C4-2B (cell line): ENCODE data around the gene TRHDE.

Experiments used
- H3K27ac ChIP-seq: fragments of 450-650 bp; 2 replicates; pipeline ENCODE4 v1.5.1; 2017
- CTCF ChIP-seq: fragments of 450-650 bp; conservative IDR thresholded peaks from 2 replicates; pipeline ENCODE4 v1.5.1; 2017; ENCODE audit warnings: mild to moderate bottlenecking
- ZFX ChIP-seq: fragments of 450-650 bp; IDR thresholded peaks from 2 replicates; pipeline ENCODE4 v1.6.1; 2017

The TRHDE gene

GRCh38 chr12:72432037-72432604 is 160.0 kb downstream of the TRHDE start:
- TF ChIP-seq CTCF (no peak), ZFX (no peak)
- no peak overlapping the region for H3K27ac ChIP-seq

GRCh38 chr12:72433298-72433697 is 161.1 kb downstream of the TRHDE start:
- TF ChIP-seq CTCF (no peak), ZFX (no peak)
- no peak overlapping the region for H3K27ac ChIP-seq

GRCh38 chr12:72434999-72435398 is 162.8 kb downstream of the TRHDE start:
- TF ChIP-seq CTCF: no peak
- no peak for TF ChIP-seq ZFX
- H3K27ac ChIP-seq: no peak overlapping the region

- no peak overlapping the region for H3K27ac ChIP-seq
- TF ChIP-seq CTCF (no peak), ZFX (no peak)
Measured at GRCh38 chr12:72442217-72442616, 170.0 kb downstream of the TRHDE start.

- TF ChIP-seq CTCF (no peak), ZFX (no peak)
- no peak overlapping the region for H3K27ac ChIP-seq
Measured at GRCh38 chr12:72444125-72444524, 172.0 kb downstream of the TRHDE start.

- TF ChIP-seq ZFX (no peak), CTCF (no peak)
- no peak overlapping the region for H3K27ac ChIP-seq
Measured at GRCh38 chr12:72444566-72444965, 172.4 kb downstream of the TRHDE start.

GRCh38 chr12:72448089-72448488 is 175.9 kb downstream of the TRHDE start:
- TF ChIP-seq ZFX (no peak), CTCF (no peak)
- H3K27ac ChIP-seq: no peak overlapping the region
